WTC11 (cell line): ENCODE data around the gene HYAL2. TPM values are rescaled to one million over a fixed set of nuclear protein-coding genes. Genes with fewer than 3 reads are reported as not detected.

Source experiments
- ATAC-seq: fragments of 200-7000 bp; cut with Tn5 transposase; 2 replicates; pipeline ENCODE4 v1.10.0; 2021; ENCODE audit warnings: mild to moderate bottlenecking, moderate library complexity
- CTCF ChIA-PET: fragments of 300-600 bp; sonication (Branson Sonifier 250); formaldehyde crosslinking; loops from one replicate; lab custom pipeline; 2021; ENCODE audit warnings: antibody characterized with exemption; lab: Charles Lee
- POLR2A ChIA-PET: fragments of 350-600 bp; sonication (Branson Sonifier 250); formaldehyde crosslinking; loops from one replicate; lab custom pipeline; 2021; ENCODE audit warnings: antibody characterized with exemption; lab: Charles Lee
- DNase-seq: peaks from one replicate; pipeline ENCODE4 v3.0.0; 2021; ENCODE audit warnings: low spot score
- H3K27ac Mint-ChIP-seq: 2 replicates; pipeline ENCODE4 v1.8.0; 2021; ENCODE audit warnings: mixed read lengths
- H3K27me3 Mint-ChIP-seq: 2 replicates; pipeline ENCODE4 v1.8.0; 2021; ENCODE audit warnings: low read depth, mild to moderate bottlenecking, moderate library complexity, mixed read lengths
- H3K36me3 Mint-ChIP-seq: 2 replicates; pipeline ENCODE4 v1.8.0; 2021; ENCODE audit warnings: mixed read lengths
- H3K4me1 Mint-ChIP-seq: 2 replicates; pipeline ENCODE4 v1.8.0; 2022; ENCODE audit warnings: mixed read lengths
- H3K4me3 Mint-ChIP-seq: 2 replicates; pipeline ENCODE4 v1.8.0; 2021; ENCODE audit warnings: mild to moderate bottlenecking, moderate library complexity, mixed read lengths
- H3K9me3 Mint-ChIP-seq: 2 replicates; pipeline ENCODE4 v1.8.0; 2021; ENCODE audit warnings: mixed read lengths
- CBFB ChIP-seq: sonication (generic); formaldehyde crosslinking; IDR thresholded peaks from 2 replicates; pipeline ENCODE4 v1.8.1; 2022; ENCODE audit warnings: mild to moderate bottlenecking, low read depth, missing genetic modification reagents
- E2F5 ChIP-seq: sonication (generic); formaldehyde crosslinking; IDR thresholded peaks from 2 replicates; pipeline ENCODE4 v1.8.1; 2022; ENCODE audit warnings: mild to moderate bottlenecking, moderate library complexity, missing genetic modification reagents
- EMX1 ChIP-seq: fragments of 250-450 bp; sonication (Bioruptor Pico); IDR thresholded peaks from 2 replicates; pipeline ENCODE4 v1.8.0; 2021; ENCODE audit warnings: mild to moderate bottlenecking
- FOXJ3 ChIP-seq: sonication (generic); formaldehyde crosslinking; IDR thresholded peaks from 2 replicates; pipeline ENCODE4 v1.9.0; 2021; ENCODE audit warnings: missing genetic modification reagents, mild to moderate bottlenecking, borderline replicate concordance
- FOXK1 ChIP-seq: sonication (generic); formaldehyde crosslinking; IDR thresholded peaks from 2 replicates; pipeline ENCODE4 v1.8.0; 2022; ENCODE audit warnings: mild to moderate bottlenecking, moderate library complexity, missing genetic modification reagents
- FOXP4 ChIP-seq: sonication (generic); formaldehyde crosslinking; IDR thresholded peaks from 2 replicates; pipeline ENCODE4 v1.8.0; 2022; ENCODE audit warnings: mild to moderate bottlenecking, missing genetic modification reagents
- IRF2 ChIP-seq: sonication (generic); formaldehyde crosslinking; IDR thresholded peaks from 2 replicates; pipeline ENCODE4 v1.8.0; 2022; ENCODE audit warnings: low read depth, missing genetic modification reagents, borderline replicate concordance
- JAZF1 ChIP-seq: fragments of 250-450 bp; sonication (Bioruptor Pico); IDR thresholded peaks from 2 replicates; pipeline ENCODE4 v1.9.0; 2021; ENCODE audit warnings: moderate library complexity, mild to moderate bottlenecking, inconsistent platforms
- SOX15 ChIP-seq: fragments of 250-450 bp; sonication (Bioruptor Pico); IDR thresholded peaks from 2 replicates; pipeline ENCODE4 v1.9.0; 2021; ENCODE audit warnings: mild to moderate bottlenecking
- TP53 ChIP-seq: sonication (generic); formaldehyde crosslinking; IDR thresholded peaks from 2 replicates; pipeline ENCODE4 v1.8.1; 2023; ENCODE audit warnings: mild to moderate bottlenecking, missing genetic modification reagents
- USF2 ChIP-seq: sonication (generic); formaldehyde crosslinking; IDR thresholded peaks from 2 replicates; pipeline ENCODE4 v1.8.1; 2023; ENCODE audit warnings: mild to moderate bottlenecking, missing genetic modification reagents, moderate library complexity
- ZNF219 ChIP-seq: sonication (generic); formaldehyde crosslinking; IDR thresholded peaks from 2 replicates; pipeline ENCODE4 v1.8.0; 2023; ENCODE audit warnings: missing genetic modification reagents, mild to moderate bottlenecking, borderline replicate concordance
- ZNF281 ChIP-seq: sonication (generic); formaldehyde crosslinking; IDR thresholded peaks from 2 replicates; pipeline ENCODE4 v1.8.0; 2023; ENCODE audit warnings: mild to moderate bottlenecking, missing genetic modification reagents
- ZNF317 ChIP-seq: sonication (generic); formaldehyde crosslinking; IDR thresholded peaks from 2 replicates; pipeline ENCODE4 v1.8.1; 2023; ENCODE audit warnings: low read depth, mild to moderate bottlenecking, moderate library complexity, missing genetic modification reagents, borderline replicate concordance
- ZNF425 ChIP-seq: fragments of 250-450 bp; sonication (Bioruptor Pico); conservative IDR thresholded peaks from 2 replicates; pipeline ENCODE4 v1.9.0; 2021; ENCODE audit warnings: mild to moderate bottlenecking
- ZNF671 ChIP-seq: fragments of 250-450 bp; sonication (Bioruptor Pico); IDR thresholded peaks from 2 replicates; pipeline ENCODE4 v1.8.0; 2021; ENCODE audit warnings: mild to moderate bottlenecking
- total RNA-seq: library from RNA; stranded (reverse); gene quantifications from 3 replicates; pipeline ENCODE4 v1.2.3, GENCODE V29; 2021
- TF ChIP-seq, protein P1 (sequence below): sonication (generic); formaldehyde crosslinking; IDR thresholded peaks from 2 replicates; pipeline ENCODE4 v1.8.1; 2022; ENCODE audit warnings: missing genetic modification reagents, borderline replicate concordance
- TF ChIP-seq, protein P2 (sequence below): sonication (generic); formaldehyde crosslinking; IDR thresholded peaks from 2 replicates; pipeline ENCODE4 v1.8.1; 2023; ENCODE audit warnings: mild to moderate bottlenecking, missing genetic modification reagents

Gene HYAL2
- total RNA-seq, 1 experiment from 2014 or later: 58.0 TPM

GRCh38 chr3:50278880-50279224 is 43.7 kb downstream of the HYAL2 start, which contains the start of gene LSMEM2 (continued):
- no peak for TF ChIP-seq USF2
- TF ChIP-seq ZNF219: no peak

- H3K27me3 Mint-ChIP-seq: peaks cover 59% of the 10 kb centered on the region
- H3K27ac Mint-ChIP-seq: no peak overlapping the region
- H3K4me3 Mint-ChIP-seq: no peak overlapping the region
- no peak for TF ChIP-seq FOXK1 (CRISPR knock-in tag)
- TF ChIP-seq EMX1: no peak
- TF ChIP-seq USF2: no peak
- no peak for TF ChIP-seq IRF2 (CRISPR knock-in tag)
- no peak for TF ChIP-seq FOXJ3 (CRISPR knock-in tag)
- TF ChIP-seq ZNF317: no peak
- no peak for TF ChIP-seq FOXP4 (CRISPR knock-in tag)
- TF ChIP-seq E2F5 (CRISPR knock-in tag): no peak
- TF ChIP-seq, protein P1, sequence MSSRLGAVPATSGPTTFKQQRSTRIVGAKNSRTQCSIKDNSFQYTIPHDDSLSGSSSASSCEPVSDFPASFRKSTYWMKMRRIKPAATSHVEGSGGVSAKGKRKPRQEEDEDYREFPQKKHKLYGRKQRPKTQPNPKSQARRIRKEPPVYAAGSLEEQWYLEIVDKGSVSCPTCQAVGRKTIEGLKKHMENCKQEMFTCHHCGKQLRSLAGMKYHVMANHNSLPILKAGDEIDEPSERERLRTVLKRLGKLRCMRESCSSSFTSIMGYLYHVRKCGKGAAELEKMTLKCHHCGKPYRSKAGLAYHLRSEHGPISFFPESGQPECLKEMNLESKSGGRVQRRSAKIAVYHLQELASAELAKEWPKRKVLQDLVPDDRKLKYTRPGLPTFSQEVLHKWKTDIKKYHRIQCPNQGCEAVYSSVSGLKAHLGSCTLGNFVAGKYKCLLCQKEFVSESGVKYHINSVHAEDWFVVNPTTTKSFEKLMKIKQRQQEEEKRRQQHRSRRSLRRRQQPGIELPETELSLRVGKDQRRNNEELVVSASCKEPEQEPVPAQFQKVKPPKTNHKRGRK (CRISPR knock-in tag): no peak
- no peak for TF ChIP-seq JAZF1 (CRISPR knock-in tag)
- TF ChIP-seq ZNF425 (CRISPR knock-in tag): no peak
- H3K36me3 Mint-ChIP-seq: no peaks in the 10 kb centered on the region
- H3K4me1 Mint-ChIP-seq: peaks cover 17% of the 10 kb centered on the region
- DNase-seq (no peak), ATAC-seq (no peak)
- ChIA-PET POLR2A (interaction anchor here (1.0 kb wide), 1 partner anchor 14 kb away, joined by 5 read pairs; the partner anchor contains the start of gene IFRD2), CTCF (interaction anchor here (1.0 to 12.5 kb wide), 8 partner anchors 13 to 85 kb away, joined by 3 to 145 read pairs (median 8); partner anchors contain the start of gene GNAT1)
- H3K9me3 Mint-ChIP-seq: no peaks in the 10 kb centered on the region
Measured at GRCh38 chr3:50278123-50278879, 44.2 kb downstream of the HYAL2 start.

DNA sequence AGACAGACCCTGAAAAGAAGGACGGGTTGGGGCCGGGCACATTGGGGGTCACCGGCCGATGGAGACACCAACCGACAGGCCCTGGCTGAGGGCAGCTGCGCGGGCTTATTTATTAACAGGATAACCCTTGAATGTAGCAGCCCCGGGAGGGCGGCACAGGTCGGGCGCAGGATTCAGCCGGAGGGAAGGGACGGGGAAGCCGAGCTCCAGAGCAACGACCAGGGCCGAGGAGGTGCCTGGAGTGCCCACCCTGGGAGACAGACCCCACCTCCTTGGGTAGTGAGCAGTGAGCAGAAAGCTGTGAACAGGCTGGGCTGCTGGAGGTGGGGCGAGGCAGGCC is 45.8 kb downstream of the HYAL2 start:
- CTCF ChIA-PET: interaction anchor here (0.7 to 12.5 kb wide), 5 partner anchors 12 to 83 kb away, joined by 3 to 145 read pairs (median 55); partner anchors contain the start of genes GNAT1, HYAL3 and NAA80
- TF ChIP-seq CBFB: no peak
- no peak for TF ChIP-seq ZNF671 (CRISPR knock-in tag)
- TF ChIP-seq TP53 (CRISPR knock-in tag): no peak
- TF ChIP-seq, protein P2, sequence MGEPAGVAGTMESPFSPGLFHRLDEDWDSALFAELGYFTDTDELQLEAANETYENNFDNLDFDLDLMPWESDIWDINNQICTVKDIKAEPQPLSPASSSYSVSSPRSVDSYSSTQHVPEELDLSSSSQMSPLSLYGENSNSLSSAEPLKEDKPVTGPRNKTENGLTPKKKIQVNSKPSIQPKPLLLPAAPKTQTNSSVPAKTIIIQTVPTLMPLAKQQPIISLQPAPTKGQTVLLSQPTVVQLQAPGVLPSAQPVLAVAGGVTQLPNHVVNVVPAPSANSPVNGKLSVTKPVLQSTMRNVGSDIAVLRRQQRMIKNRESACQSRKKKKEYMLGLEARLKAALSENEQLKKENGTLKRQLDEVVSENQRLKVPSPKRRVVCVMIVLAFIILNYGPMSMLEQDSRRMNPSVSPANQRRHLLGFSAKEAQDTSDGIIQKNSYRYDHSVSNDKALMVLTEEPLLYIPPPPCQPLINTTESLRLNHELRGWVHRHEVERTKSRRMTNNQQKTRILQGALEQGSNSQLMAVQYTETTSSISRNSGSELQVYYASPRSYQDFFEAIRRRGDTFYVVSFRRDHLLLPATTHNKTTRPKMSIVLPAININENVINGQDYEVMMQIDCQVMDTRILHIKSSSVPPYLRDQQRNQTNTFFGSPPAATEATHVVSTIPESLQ: no peak
- no peak for TF ChIP-seq SOX15 (CRISPR knock-in tag)
- TF ChIP-seq ZNF281 (CRISPR knock-in tag): no peak

More for the DNA sequence above, 45.8 kb downstream of the HYAL2 start:
- H3K9me3 Mint-ChIP-seq: no peaks in the 10 kb centered on the region
- DNase-seq (no peak), ATAC-seq (no peak)
- POLR2A ChIA-PET: interaction anchor here (1.4 to 1.5 kb wide), 2 partner anchors 17 to 82 kb away, joined by 3 to 5 read pairs; no protein-coding TSS in a partner anchor
- H3K27ac Mint-ChIP-seq: no peak overlapping the region
- H3K36me3 Mint-ChIP-seq: no peaks in the 10 kb centered on the region
- H3K4me3 Mint-ChIP-seq: no peak overlapping the region
- peaks cover 64% of the 10 kb centered on the region for H3K27me3 Mint-ChIP-seq
- peaks cover 21% of the 10 kb centered on the region for H3K4me1 Mint-ChIP-seq
